BJ (cell line): ENCODE data around the gene DDX39B. TPM values are rescaled to one million over a fixed set of nuclear protein-coding genes. Genes with fewer than 3 reads are reported as not detected.
A peak's percentile ranks its signal among the peaks of the same experiment; 100 is the strongest.
"Not testable (repeated sequence)": the region's sequence is repeated elsewhere in the genome, so short reads cannot be mapped to it uniquely, and the experiment has no call there.

Experiments
- CTCF ChIA-PET: fragments of 350-600 bp; formaldehyde crosslinking; extraction: SDS; loops from one replicate; lab custom pipeline; 2021; ENCODE audit warnings: antibody characterized with exemption, inconsistent platforms; lab: Yijun Ruan, JAX
- POLR2A ChIA-PET: fragments of 300-600 bp; sonication (Branson Sonifier 250); formaldehyde crosslinking; extraction: SDS; loops from one replicate; lab custom pipeline; 2021; ENCODE audit warnings: antibody characterized with exemption; lab: Charles Lee
- DNase-seq: peaks from one replicate; pipeline ENCODE4 v3.0.0-alpha.2; 2011; ENCODE audit warnings: low read depth
- H3K27me3 ChIP-seq: 2 replicates; pipeline ENCODE4 v1.6.0; 2011; ENCODE audit warnings: low read length; ENCODE audit not compliant: control insufficient read depth, insufficient read depth
- H3K36me3 ChIP-seq: 2 replicates; pipeline ENCODE4 v1.5.1; 2011; ENCODE audit warnings: low read length; ENCODE audit not compliant: control insufficient read depth, insufficient read depth
- H3K4me3 ChIP-seq: 2 replicates; pipeline ENCODE4 v1.5.1; 2011; ENCODE audit warnings: low read depth, mild to moderate bottlenecking, control low read depth, low read length
- polyA minus RNA-seq: library from RNA; depleted of rRNA, polyadenylated mRNA; stranded (reverse); fragments of >200 nt; gene quantifications from 2 replicates; pipeline ENCODE4 v1.2.3, GENCODE V29; 2011; rRNA and poly(A)+ RNA removed
- polyA plus RNA-seq: library from polyadenylated mRNA; depleted of rRNA; stranded (reverse); fragments of >200 nt; gene quantifications from 2 replicates; pipeline ENCODE4 v1.2.3, GENCODE V29; 2011; rRNA removed
- TF ChIP-seq, protein P1 (sequence below): IDR thresholded peaks from 2 replicates; pipeline ENCODE4 v1.5.1; 2011; ENCODE audit warnings: low read depth, mild to moderate bottlenecking, control low read depth, inconsistent platforms, low read length, moderate library complexity; ENCODE audit not compliant: insufficient read depth

DDX39B gene
- 412 and 584 TPM in 2 replicates for polyA plus RNA-seq
- polyA minus RNA-seq, result 531 and 787 TPM in 2 replicates

DNA sequence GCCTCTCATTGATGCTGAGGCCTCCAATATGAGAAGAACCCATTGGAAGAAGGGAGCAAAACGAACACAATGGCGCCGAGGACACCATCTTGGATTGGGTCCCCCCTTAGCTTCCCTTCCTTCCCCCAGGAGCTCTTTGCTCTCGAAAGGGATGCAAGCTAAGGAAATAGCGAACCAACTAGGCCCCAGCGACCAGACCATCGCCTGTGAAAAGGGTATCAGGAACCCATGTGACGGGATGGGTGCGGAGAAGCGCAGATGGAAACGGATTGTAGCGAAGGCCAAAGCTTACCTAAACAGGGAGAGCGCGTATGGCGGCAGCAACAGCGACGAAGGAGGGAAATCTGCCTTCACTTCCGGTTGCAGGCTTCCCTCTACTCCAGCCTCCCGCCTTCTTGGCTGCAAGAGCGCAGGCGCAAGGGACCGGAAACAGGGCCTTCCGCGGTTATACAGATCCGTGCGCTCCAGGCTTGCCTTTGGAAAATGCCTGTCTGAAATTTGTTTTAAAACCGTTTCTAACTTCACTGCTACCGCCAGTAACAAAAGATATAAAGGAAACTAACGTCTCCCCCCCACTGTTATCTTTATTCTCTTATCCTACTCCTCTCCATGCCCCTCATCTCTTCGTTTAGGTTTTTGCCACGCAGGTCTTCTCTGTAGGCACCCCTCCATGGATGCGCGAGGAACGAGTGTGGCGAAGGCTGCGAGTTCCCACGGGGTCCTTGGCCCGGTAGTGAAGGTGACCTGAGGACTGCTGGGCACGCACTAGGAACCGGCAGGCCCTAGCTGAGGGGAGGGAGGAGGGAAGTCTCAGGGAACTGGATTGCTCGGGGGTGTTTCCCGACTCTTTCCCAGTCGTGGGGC, at the start of gene DDX39B:
TSS of gene DDX39B (minus strand) at position 346 of the 864 bp plus-strand sequence. CDS start 1,471 bp downstream, outside the sequence.
- TF ChIP-seq, protein P1, sequence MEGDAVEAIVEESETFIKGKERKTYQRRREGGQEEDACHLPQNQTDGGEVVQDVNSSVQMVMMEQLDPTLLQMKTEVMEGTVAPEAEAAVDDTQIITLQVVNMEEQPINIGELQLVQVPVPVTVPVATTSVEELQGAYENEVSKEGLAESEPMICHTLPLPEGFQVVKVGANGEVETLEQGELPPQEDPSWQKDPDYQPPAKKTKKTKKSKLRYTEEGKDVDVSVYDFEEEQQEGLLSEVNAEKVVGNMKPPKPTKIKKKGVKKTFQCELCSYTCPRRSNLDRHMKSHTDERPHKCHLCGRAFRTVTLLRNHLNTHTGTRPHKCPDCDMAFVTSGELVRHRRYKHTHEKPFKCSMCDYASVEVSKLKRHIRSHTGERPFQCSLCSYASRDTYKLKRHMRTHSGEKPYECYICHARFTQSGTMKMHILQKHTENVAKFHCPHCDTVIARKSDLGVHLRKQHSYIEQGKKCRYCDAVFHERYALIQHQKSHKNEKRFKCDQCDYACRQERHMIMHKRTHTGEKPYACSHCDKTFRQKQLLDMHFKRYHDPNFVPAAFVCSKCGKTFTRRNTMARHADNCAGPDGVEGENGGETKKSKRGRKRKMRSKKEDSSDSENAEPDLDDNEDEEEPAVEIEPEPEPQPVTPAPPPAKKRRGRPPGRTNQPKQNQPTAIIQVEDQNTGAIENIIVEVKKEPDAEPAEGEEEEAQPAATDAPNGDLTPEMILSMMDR, result no peak
- Histone ChIP-seq H3K27me3 (no peaks in the 10 kb centered on the region), H3K36me3 (peaks cover 13% of the 10 kb centered on the region), H3K4me3 (peak within 1 kb of the TSS; percentile 67)
- DNase-seq, result peak; percentile 85
- POLR2A ChIA-PET, result interaction anchor here (0.8 kb wide), 1 partner anchor 10 kb away, joined by 4 read pairs; no protein-coding TSS in a partner anchor
- CTCF ChIA-PET, result interaction anchor here (0.7 to 17.0 kb wide), 9 partner anchors 9 to 135 kb away, joined by 3 to 433 read pairs (median 4); partner anchors contain the start of genes GPANK1 and NCR3

DNA sequence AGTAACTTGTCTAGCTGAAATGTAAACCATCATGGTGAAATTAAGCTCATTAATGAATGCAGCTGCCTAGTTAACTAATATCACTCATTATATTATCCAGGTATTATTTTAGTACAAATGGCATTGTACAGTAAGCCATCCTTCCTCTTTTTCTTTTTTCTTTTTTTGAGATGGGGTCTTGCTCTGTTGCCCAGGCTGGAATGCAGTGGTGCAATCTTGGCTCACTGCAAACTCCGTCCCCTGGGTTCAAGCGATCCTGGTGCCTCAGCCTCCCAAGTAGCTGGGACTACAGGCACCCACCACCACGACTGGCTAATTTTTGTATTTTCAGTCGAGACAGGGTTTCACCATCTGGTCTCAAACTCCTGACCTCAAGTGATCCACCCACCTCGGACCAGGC, 48.9 kb upstream of the DDX39B start:
- H3K36me3 ChIP-seq, H3K4me3 ChIP-seq, H3K27me3 ChIP-seq, DNase-seq, POLR2A ChIA-PET: not testable (repeated sequence)
- CTCF ChIA-PET, result interaction anchor here (0.8 to 15.5 kb wide), 3 partner anchors 8 to 43 kb away, joined by 4 to 156 read pairs (median 12); partner anchors contain the start of genes ATP6V1G2 and NFKBIL1

DNA sequence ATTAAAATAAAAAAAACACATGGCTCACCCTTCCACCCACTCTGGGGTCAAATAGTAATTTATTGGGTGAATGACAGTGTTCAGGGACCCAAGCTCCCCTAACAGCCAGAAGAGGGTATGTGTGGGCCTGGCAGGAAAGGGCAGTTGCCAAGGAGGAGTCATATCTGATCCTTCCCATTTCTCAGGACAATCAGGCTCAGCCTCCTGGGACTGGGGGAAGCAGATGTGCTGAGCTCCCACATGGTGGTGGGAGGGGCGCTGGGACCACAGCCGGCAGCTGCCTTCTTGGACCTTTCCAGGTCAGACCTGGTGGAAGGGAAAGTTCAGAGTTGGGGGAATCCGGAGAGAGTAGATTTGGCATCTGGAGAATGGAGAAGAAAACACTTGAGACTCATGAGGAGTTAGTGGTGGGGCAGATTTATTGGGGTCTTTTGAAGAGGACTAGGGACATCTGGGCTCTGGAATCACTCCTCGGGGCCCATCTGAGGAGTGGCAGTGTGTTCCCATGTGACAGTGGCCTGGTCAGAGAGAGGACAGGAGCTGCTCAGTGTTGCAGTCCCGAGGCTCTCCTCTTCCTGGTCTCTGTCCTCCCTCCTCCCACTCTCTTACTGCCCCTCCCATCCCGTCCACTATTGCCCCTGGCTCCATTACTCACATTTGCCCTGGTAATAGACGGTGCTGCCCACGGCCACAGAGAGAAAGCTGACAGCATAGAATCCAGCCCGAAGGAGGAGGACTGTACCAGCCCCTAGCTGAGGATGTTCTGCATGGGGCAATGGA, 47.3 kb upstream of the DDX39B start:
- no peak for DNase-seq
- ChIA-PET POLR2A (interaction anchor here (0.7 kb wide), 1 partner anchor 25 kb away, joined by 3 read pairs; no protein-coding TSS in a partner anchor), CTCF (interaction anchor here (1.1 to 15.5 kb wide), 4 partner anchors 8 to 41 kb away, joined by 3 to 182 read pairs (median 84); partner anchors contain the start of genes ATP6V1G2, NCR3 and NFKBIL1)
- Histone ChIP-seq H3K36me3 (no peaks in the 10 kb centered on the region), H3K27me3 (no peaks in the 10 kb centered on the region), H3K4me3 (no peak overlapping the region)
- TF ChIP-seq, protein P1, result no peak

DNA sequence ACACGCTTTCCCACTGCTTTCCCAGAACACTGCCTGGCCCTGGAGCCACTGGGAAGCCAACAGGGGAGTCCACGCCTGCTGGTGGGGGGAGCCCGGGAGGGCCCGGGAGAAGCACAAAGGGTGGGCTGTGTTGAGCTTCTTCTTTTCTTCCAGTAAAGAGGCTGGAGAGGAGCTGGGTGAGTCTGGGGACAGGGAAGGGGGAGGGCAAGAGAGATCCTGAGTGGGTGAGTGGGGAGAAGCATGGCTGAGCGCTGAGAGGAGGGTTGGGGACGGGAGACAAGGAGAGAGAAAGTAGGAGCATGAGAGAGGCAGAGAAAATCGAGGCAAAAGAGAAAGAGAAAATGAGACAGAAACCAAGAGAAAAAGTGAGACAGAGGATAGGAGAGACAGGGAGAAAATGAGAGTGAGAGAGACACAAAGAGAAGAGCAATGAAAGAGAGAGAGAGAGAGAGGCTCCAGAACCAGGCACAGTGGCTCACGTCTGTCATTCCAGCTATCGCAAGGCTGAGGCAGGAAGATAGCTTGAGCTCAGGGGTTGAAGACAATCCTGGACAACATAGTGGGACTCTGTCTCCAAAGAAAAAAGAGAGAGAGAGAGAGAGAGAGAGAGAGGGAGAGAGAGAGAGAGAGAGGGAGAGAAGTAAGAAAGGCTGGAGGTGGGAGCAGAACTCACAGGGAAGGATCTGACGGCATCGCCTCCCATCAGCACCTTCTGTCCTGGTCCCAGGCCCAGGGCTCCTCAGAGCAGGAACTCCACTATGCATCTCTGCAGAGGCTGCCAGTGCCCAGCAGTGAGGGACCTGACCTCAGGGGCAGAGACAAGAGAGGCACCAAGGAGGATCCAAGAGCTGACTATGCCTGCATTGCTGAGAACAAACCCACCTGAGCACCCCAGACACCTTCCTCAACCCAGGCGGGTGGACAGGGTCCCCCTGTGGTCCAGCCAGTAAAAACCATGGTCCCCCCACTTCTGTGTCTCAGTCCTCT, 46.3 kb upstream of the DDX39B start:
- ChIA-PET POLR2A (interaction anchor here (0.7 kb wide), 1 partner anchor 24 kb away, joined by 3 read pairs; no protein-coding TSS in a partner anchor), CTCF (interaction anchor here (2.5 to 15.5 kb wide), 3 partner anchors 8 to 40 kb away, joined by 12 to 182 read pairs (median 156); partner anchors contain the start of genes ATP6V1G2, NCR3 and NFKBIL1)
- TF ChIP-seq, protein P1, result no peak
- DNase-seq, result no peak
- H3K36me3 ChIP-seq, result no peaks in the 10 kb centered on the region
- H3K4me3 ChIP-seq, result no peak overlapping the region
- H3K27me3 ChIP-seq, result no peaks in the 10 kb centered on the region
